ENCODE measurements around the gene RXFP1.

GRCh38 chr4:158492391-158492790 is 29.3 kb upstream of the RXFP1 start:
- TF ChIP-seq CTCF (IDR thresholded peaks at IDR 0.05; ENCODE audit: low read depth, low read length) (no peak), POLR2A (IDR thresholded peaks at IDR 0.05; ENCODE audit: extremely low read depth, insufficient read length) (no peak), MYC (IDR thresholded peaks at IDR 0.05; ENCODE audit: low read depth, low read length) (no peak)

All from NB4 (cell line).